Upper lobe of left lung (tissue), 4 donors: ENCODE measurements around the gene NFKBIZ.

Experiments
- POLR2A ChIP-seq, 4 donors: fragments of 450-650 bp; IDR thresholded peaks; one replicate each; pipeline ENCODE4 v1.5.1; 2016 to 2017; ENCODE audit warnings: antibody characterized with exemption in 4 of 4, mild to moderate bottlenecking in 2 of 4
- POLR2AphosphoS5 ChIP-seq, 2 donors: sonication (generic); formaldehyde crosslinking; IDR thresholded peaks; one replicate each; pipeline ENCODE4 v1.5.1; 2017; ENCODE audit warnings: antibody characterized with exemption in 2 of 2
- TF ChIP-seq, protein P1 (sequence below), 6 experiments: fragments of 450-650 bp in 4 of 6; fragments of 200-600 bp in 2 of 6; sonication (generic) in 2 of 6; IDR thresholded peaks; one replicate each; pipeline ENCODE4 v1.5.1; 2016 to 2019; ENCODE audit warnings: antibody characterized with exemption in 6 of 6

DNA sequence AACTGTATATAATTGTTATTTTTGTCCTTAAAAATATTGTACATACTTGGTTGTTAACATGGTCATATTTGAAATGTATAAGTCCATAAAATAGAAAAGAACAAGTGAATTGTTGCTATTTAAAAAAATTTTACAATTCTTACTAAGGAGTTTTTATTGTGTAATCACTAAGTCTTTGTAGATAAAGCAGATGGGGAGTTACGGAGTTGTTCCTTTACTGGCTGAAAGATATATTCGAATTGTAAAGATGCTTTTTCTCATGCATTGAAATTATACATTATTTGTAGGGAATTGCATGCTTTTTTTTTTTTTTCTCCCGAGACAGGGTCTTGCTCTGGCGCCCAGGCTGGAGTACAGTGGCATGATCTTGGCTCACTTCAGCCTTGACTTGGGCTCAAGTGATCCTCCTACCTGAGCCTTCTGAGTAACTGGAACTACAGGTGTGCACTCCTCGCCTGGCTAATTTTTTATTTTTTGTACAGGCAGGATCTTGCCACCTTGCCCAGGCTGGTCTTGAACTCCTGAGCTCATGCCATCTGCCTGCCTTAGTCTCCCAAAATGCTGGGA is 10.7 kb downstream of the NFKBIZ start:
- TF ChIP-seq, protein P1, sequence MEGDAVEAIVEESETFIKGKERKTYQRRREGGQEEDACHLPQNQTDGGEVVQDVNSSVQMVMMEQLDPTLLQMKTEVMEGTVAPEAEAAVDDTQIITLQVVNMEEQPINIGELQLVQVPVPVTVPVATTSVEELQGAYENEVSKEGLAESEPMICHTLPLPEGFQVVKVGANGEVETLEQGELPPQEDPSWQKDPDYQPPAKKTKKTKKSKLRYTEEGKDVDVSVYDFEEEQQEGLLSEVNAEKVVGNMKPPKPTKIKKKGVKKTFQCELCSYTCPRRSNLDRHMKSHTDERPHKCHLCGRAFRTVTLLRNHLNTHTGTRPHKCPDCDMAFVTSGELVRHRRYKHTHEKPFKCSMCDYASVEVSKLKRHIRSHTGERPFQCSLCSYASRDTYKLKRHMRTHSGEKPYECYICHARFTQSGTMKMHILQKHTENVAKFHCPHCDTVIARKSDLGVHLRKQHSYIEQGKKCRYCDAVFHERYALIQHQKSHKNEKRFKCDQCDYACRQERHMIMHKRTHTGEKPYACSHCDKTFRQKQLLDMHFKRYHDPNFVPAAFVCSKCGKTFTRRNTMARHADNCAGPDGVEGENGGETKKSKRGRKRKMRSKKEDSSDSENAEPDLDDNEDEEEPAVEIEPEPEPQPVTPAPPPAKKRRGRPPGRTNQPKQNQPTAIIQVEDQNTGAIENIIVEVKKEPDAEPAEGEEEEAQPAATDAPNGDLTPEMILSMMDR (IDR thresholded peaks at IDR 0.05): no peak
- TF ChIP-seq POLR2AphosphoS5 (IDR thresholded peaks at IDR 0.05): no peak
- TF ChIP-seq POLR2A (IDR thresholded peaks at IDR 0.05): no peak
